T-cell (primary cell): ENCODE measurements around the gene ZNF175. TPM values are rescaled to one million over a fixed set of nuclear protein-coding genes. Genes with fewer than 3 reads are reported as not detected.
A peak's percentile ranks its signal among the peaks of the same experiment; 100 is the strongest.

Experiments used
- ATAC-seq, 4 experiments: fragments of 200-7000 bp in 3 of 4; fragments of 150-1000 bp in 1 of 4; cut with Tn5 transposase; replicated peaks in 1 of 4; 1 replicate in 3 of 4; 2 replicates in 1 of 4; pipeline ENCODE4 v1.10.0; 2021; ENCODE audit warnings: moderate library complexity in 3 of 4, mild to moderate bottlenecking in 2 of 4, moderate number of reproducible peaks in 1 of 4
- CTCF ChIA-PET, 2 donors: fragments of 300-600 bp; sonication (Branson Sonifier 250); formaldehyde crosslinking; loops; one replicate each; lab custom pipeline; 2022; ENCODE audit warnings: antibody characterized with exemption in 2 of 2; lab: Charles Lee
- POLR2A ChIA-PET, 2 donors: fragments of 300-600 bp; sonication (Branson Sonifier 250); formaldehyde crosslinking; loops; one replicate each; lab custom pipeline; 2022; ENCODE audit warnings: antibody characterized with exemption in 2 of 2; lab: Charles Lee
- DNase-seq, 35 experiments: peaks; one replicate each; pipeline versions ENCODE4 v3.0.0 to v3.0.0-alpha.2; 2013 to 2023
- H3K27ac ChIP-seq: one replicate; pipeline ENCODE4 v1.5.1; 2013; ENCODE audit warnings: low read length
- H3K27me3 ChIP-seq, 2 experiments: replicated peaks in 1 of 2; 1 replicate in 1 of 2; 2 replicates in 1 of 2; pipeline versions ENCODE4 v1.6.1 to v1.7.0; 2013; ENCODE audit warnings: low read length in 1 of 2, mixed read lengths in 1 of 2; ENCODE audit not compliant: control insufficient read depth in 2 of 2, insufficient read depth in 2 of 2; ENCODE audit errors: extremely low read depth in 1 of 2
- H3K36me3 ChIP-seq, 2 donors: 1 replicate in 1 of 2; 2 replicates in 1 of 2; pipeline versions ENCODE4 v1.6.1 to v1.7.0; 2013; ENCODE audit warnings: low read length in 1 of 2; ENCODE audit not compliant: control insufficient read depth in 2 of 2, insufficient read depth in 1 of 2; ENCODE audit errors: extremely low read depth in 1 of 2
- H3K4me1 ChIP-seq, 2 experiments: 1 replicate in 1 of 2; 2 replicates in 1 of 2; pipeline versions ENCODE4 v1.6.1 to v1.7.0; 2013; ENCODE audit warnings: low read length in 2 of 2, mixed read lengths in 1 of 2; ENCODE audit not compliant: insufficient read depth in 2 of 2, control insufficient read depth in 1 of 2; ENCODE audit errors: extremely low read depth in 1 of 2
- H3K4me3 ChIP-seq, 2 donors: 1 replicate in 1 of 2; 2 replicates in 1 of 2; pipeline versions ENCODE4 v1.5.1 to v1.7.0; 2013; ENCODE audit warnings: mild to moderate bottlenecking in 2 of 2, low read length in 1 of 2, moderate library complexity in 1 of 2; ENCODE audit not compliant: control insufficient read depth in 1 of 2; ENCODE audit errors: extremely low read depth in 1 of 2
- H3K9me3 ChIP-seq: 2 replicates; pipeline ENCODE4 v1.7.0; 2013
- H3K27ac Mint-ChIP-seq, 2 donors: one replicate each; pipeline ENCODE4 v1.8.0; 2020 to 2021; ENCODE audit warnings: mild to moderate bottlenecking in 2 of 2, mixed read lengths in 2 of 2
- H3K27me3 Mint-ChIP-seq, 2 donors: one replicate each; pipeline ENCODE4 v1.8.0; 2021 to 2022; ENCODE audit warnings: mixed read lengths in 2 of 2
- H3K36me3 Mint-ChIP-seq: one replicate; pipeline ENCODE4 v1.8.0; 2021; ENCODE audit warnings: mixed read lengths
- H3K4me1 Mint-ChIP-seq, 3 donors: one replicate each; pipeline ENCODE4 v1.8.0; 2020 to 2022; ENCODE audit warnings: mixed read lengths in 3 of 3, mild to moderate bottlenecking in 1 of 3
- H3K4me3 Mint-ChIP-seq, 3 donors: one replicate each; pipeline ENCODE4 v1.8.0; 2020 to 2022; ENCODE audit warnings: mild to moderate bottlenecking in 3 of 3, mixed read lengths in 3 of 3, moderate library complexity in 3 of 3
- H3K9me3 Mint-ChIP-seq, 3 donors: one replicate each; pipeline ENCODE4 v1.8.0; 2020 to 2022; ENCODE audit warnings: mixed read lengths in 3 of 3
- WGBS: methylation state at CpG from one replicate; pipeline ENCODE4 v1.1.5; 2013; ENCODE audit warnings: missing lambda C conversion rate; ENCODE audit not compliant: insufficient coverage; 5-methylcytosine and 5-hydroxymethylcytosine counted together
- total RNA-seq, 35 experiments: library from RNA in 6 of 35; stranded (reverse) in 6 of 35; fragments of 120-200 nt in 1 of 35; gene quantifications; one replicate each; pipeline versions ENCODE4 v1.2.1 to v1.2.4 and lab custom pipeline; 2013 to 2026

Gene ZNF175
- total RNA-seq, 5 donors from 2014 or later (not counting 1 experiment from before 2014, with no cell fraction given): 6.7 to 16.8 (median 12.3) TPM

GRCh38 chr19:51549533-51550324 lies 21.4 kb upstream of the ZNF175 start:
- H3K9me3 ChIP-seq: no peaks in the 10 kb centered on the region
- peaks cover 10 to 32% (median 16%) of the 10 kb centered on the region in 3 donors for H3K4me1 Mint-ChIP-seq
- CTCF ChIA-PET: interaction anchor here in 1 of 2 donors (0.7 kb wide), 1 partner anchor 270 kb away, joined by 5 read pairs; no protein-coding TSS in a partner anchor
- H3K9me3 Mint-ChIP-seq: peaks cover 0 to 11% (median 2%) of the 10 kb centered on the region in 3 donors
- peaks cover 0 to 8% of the 10 kb centered on the region in 2 experiments for H3K4me1 ChIP-seq
- peaks cover 0 to 64% of the 10 kb centered on the region in 2 experiments for H3K27me3 ChIP-seq
- H3K4me3 ChIP-seq: no peak overlapping the region
- POLR2A ChIA-PET: no interaction called here
- H3K27ac Mint-ChIP-seq: no peak overlapping the region
- no peaks in the 10 kb centered on the region for H3K36me3 ChIP-seq
- DNase-seq: no peak
- ATAC-seq: no peak
- H3K27me3 Mint-ChIP-seq: peaks cover 60 to 71% of the 10 kb centered on the region in 2 donors
- H3K27ac ChIP-seq: no peak overlapping the region
- no peaks in the 10 kb centered on the region for H3K36me3 Mint-ChIP-seq
- WGBS: 68% methylated on average over 7 of the region's 8 CpGs
- H3K4me3 Mint-ChIP-seq: no peak overlapping the region

- POLR2A ChIA-PET: no interaction called here
- Histone ChIP-seq H3K9me3 (no peaks in the 10 kb centered on the region), H3K27ac (no peak overlapping the region), H3K36me3 (no peaks in the 10 kb centered on the region), H3K4me1 (peaks cover 0 to 8% of the 10 kb centered on the region in 2 experiments), H3K27me3 (peaks cover 0 to 53% of the 10 kb centered on the region in 2 experiments), H3K4me3 (no peak overlapping the region)
- 74% methylated on average over 17 of the region's 20 CpGs for WGBS
- Mint-ChIP-seq H3K27ac (no peak overlapping the region), H3K4me3 (peak overlapping the region in 1 of 3 donors; percentile 1), H3K27me3 (peaks cover 65 to 66% of the 10 kb centered on the region in 2 donors), H3K4me1 (peaks cover 10 to 32% (median 16%) of the 10 kb centered on the region in 3 donors), H3K36me3 (no peaks in the 10 kb centered on the region), H3K9me3 (peaks cover 0 to 14% (median 4%) of the 10 kb centered on the region in 3 donors)
- no peak for ATAC-seq
- CTCF ChIA-PET: interaction anchor here in 1 of 2 donors (0.6 kb wide), 1 partner anchor 37 kb away, joined by 3 read pairs; no protein-coding TSS in a partner anchor
- DNase-seq: no peak
Measured at GRCh38 chr19:51550848-51551672, 20.0 kb upstream of the ZNF175 start.

- no peak for ATAC-seq
- H3K4me3 ChIP-seq: no peak overlapping the region
- Mint-ChIP-seq H3K27me3 (peaks cover 66 to 68% of the 10 kb centered on the region in 2 donors), H3K4me1 (peaks cover 10 to 32% (median 16%) of the 10 kb centered on the region in 3 donors), H3K4me3 (no peak overlapping the region), H3K9me3 (peaks cover 0 to 14% (median 4%) of the 10 kb centered on the region in 3 donors), H3K36me3 (no peaks in the 10 kb centered on the region), H3K27ac (peak overlapping the region in 1 of 2 donors; percentile 6)
- H3K36me3 ChIP-seq: no peaks in the 10 kb centered on the region
- no peak for DNase-seq
- ChIA-PET POLR2A (no interaction called here), CTCF (interaction anchor here in 1 of 2 donors (0.6 kb wide), 1 partner anchor 38 kb away, joined by 3 read pairs; no protein-coding TSS in a partner anchor)
- WGBS: 0% methylated on average over 1 of the region's 3 CpGs
- peaks cover 0 to 49% of the 10 kb centered on the region in 2 experiments for H3K27me3 ChIP-seq
- H3K4me1 ChIP-seq: peaks cover 0 to 5% of the 10 kb centered on the region in 2 experiments
- H3K9me3 ChIP-seq: no peaks in the 10 kb centered on the region
- no peak overlapping the region for H3K27ac ChIP-seq
Measured at GRCh38 chr19:51551673-51552432, 19.2 kb upstream of the ZNF175 start.

- Histone ChIP-seq H3K9me3 (no peaks in the 10 kb centered on the region), H3K27me3 (peaks cover 0 to 42% of the 10 kb centered on the region in 2 experiments), H3K27ac (no peak overlapping the region), H3K4me1 (peaks cover 0 to 2% of the 10 kb centered on the region in 2 experiments), H3K4me3 (no peak overlapping the region), H3K36me3 (no peaks in the 10 kb centered on the region)
- Mint-ChIP-seq H3K27ac (no peak overlapping the region), H3K9me3 (peaks cover 0 to 14% (median 4%) of the 10 kb centered on the region in 3 donors), H3K36me3 (no peaks in the 10 kb centered on the region), H3K4me3 (no peak overlapping the region), H3K4me1 (peaks cover 10 to 30% (median 16%) of the 10 kb centered on the region in 3 donors), H3K27me3 (peaks cover 63 to 64% of the 10 kb centered on the region in 2 donors)
- DNase-seq (no peak), ATAC-seq (no peak)
- ChIA-PET CTCF (no interaction called here), POLR2A (no interaction called here)
- WGBS: no CpG with 5 or more reads among the region's 1 CpG
Measured at GRCh38 chr19:51552608-51552995, 18.5 kb upstream of the ZNF175 start.

GRCh38 chr19:51552996-51553725 lies 17.9 kb upstream of the ZNF175 start:
- H3K9me3 Mint-ChIP-seq: peaks cover 0 to 14% (median 4%) of the 10 kb centered on the region in 3 donors
- H3K27me3 Mint-ChIP-seq: peaks cover 58 to 59% of the 10 kb centered on the region in 2 donors
- H3K27ac Mint-ChIP-seq: no peak overlapping the region
- CTCF ChIA-PET: no interaction called here
- H3K36me3 Mint-ChIP-seq: no peaks in the 10 kb centered on the region
- peaks cover 10 to 25% (median 16%) of the 10 kb centered on the region in 3 donors for H3K4me1 Mint-ChIP-seq
- H3K4me3 Mint-ChIP-seq: no peak overlapping the region
- POLR2A ChIA-PET: no interaction called here
- Histone ChIP-seq H3K27me3 (peaks cover 0 to 42% of the 10 kb centered on the region in 2 experiments), H3K36me3 (no peaks in the 10 kb centered on the region), H3K4me3 (no peak overlapping the region), H3K9me3 (no peaks in the 10 kb centered on the region), H3K27ac (no peak overlapping the region), H3K4me1 (peaks cover 0 to 2% of the 10 kb centered on the region in 2 experiments)
- no peak for ATAC-seq
- peak in 7 of 35 experiments; percentile 6 to 38 (median 19) for DNase-seq
- 8% methylated on average over 16 of the region's 20 CpGs for WGBS
